Measurements from ENCODE around the gene ZCCHC24. TPM values are rescaled to one million over a fixed set of nuclear protein-coding genes. Genes with fewer than 3 reads are reported as not detected.

ZCCHC24 gene
- total RNA-seq, 2 donors from 2014 or later, result 14.0 to 19.8 TPM

DNA sequence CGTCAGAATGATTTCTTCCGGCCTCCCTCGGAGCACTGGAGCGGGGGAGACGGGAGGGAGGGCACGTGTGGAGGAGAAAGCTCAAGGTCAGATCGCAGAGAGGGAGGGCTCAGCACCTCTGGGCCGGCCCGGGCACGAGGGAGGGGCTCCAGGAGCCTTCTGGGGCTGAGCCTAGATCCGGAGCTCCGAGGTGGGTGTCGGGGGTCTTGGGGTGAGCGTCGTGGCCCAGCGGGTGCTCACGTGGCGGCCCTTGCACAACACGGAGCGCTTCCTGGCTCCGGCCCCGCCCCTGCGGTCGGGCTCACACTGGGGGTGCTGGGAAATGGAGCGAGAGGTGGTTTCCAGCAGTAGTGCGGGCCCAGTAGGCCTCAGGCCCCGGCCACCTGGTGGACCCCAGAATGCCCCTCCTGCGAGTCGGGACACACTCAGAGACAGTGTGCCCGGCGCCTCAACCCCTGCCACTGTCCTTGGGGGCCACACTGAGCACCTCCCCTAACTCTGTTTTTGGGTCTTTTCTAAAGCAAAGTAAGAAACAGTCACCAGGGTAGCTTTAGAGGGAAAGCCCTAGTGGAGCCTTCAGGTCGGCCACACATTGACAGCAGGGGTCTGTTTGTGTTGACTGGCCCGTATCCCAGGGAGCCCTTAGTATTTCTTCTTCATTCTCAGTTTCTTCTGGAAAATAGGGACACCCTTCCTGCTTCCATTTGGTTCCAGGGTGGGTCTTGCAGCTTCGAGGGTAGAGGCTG, 97.4 kb downstream of the ZCCHC24 start:
- peak overlapping the region; percentile 52 to 74 for H3K4me3 ChIP-seq
- no peaks in the 10 kb centered on the region for H3K9me3 ChIP-seq
- WGBS, 2 donors, result 2 to 26% methylated on average over 7 to 34 of the region's 34 CpGs
- H3K27ac ChIP-seq, result peak overlapping the region; percentile 93 to 98 (median 97)
- peaks cover 76% of the 10 kb centered on the region for H3K4me1 ChIP-seq
- intact Hi-C loops (cut with DNase I), result no loop called here
- DNase-seq, result peak; percentile 69 to 79 (median 74)
- ATAC-seq, result peak; percentile 47
- H3K36me3 ChIP-seq (replicated peaks in 1 of 2; ENCODE audit: insufficient read depth in 1 of 2, low read depth in 2 of 2), result peaks cover 0 to 16% of the 10 kb centered on the region in 2 donors
- no peaks in the 10 kb centered on the region for H3K27me3 ChIP-seq
- no peak for TF ChIP-seq POLR2A (IDR thresholded peaks at IDR 0.05)
- TF ChIP-seq, protein P1, sequence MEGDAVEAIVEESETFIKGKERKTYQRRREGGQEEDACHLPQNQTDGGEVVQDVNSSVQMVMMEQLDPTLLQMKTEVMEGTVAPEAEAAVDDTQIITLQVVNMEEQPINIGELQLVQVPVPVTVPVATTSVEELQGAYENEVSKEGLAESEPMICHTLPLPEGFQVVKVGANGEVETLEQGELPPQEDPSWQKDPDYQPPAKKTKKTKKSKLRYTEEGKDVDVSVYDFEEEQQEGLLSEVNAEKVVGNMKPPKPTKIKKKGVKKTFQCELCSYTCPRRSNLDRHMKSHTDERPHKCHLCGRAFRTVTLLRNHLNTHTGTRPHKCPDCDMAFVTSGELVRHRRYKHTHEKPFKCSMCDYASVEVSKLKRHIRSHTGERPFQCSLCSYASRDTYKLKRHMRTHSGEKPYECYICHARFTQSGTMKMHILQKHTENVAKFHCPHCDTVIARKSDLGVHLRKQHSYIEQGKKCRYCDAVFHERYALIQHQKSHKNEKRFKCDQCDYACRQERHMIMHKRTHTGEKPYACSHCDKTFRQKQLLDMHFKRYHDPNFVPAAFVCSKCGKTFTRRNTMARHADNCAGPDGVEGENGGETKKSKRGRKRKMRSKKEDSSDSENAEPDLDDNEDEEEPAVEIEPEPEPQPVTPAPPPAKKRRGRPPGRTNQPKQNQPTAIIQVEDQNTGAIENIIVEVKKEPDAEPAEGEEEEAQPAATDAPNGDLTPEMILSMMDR (IDR thresholded peaks at IDR 0.05), result no peak

DNA sequence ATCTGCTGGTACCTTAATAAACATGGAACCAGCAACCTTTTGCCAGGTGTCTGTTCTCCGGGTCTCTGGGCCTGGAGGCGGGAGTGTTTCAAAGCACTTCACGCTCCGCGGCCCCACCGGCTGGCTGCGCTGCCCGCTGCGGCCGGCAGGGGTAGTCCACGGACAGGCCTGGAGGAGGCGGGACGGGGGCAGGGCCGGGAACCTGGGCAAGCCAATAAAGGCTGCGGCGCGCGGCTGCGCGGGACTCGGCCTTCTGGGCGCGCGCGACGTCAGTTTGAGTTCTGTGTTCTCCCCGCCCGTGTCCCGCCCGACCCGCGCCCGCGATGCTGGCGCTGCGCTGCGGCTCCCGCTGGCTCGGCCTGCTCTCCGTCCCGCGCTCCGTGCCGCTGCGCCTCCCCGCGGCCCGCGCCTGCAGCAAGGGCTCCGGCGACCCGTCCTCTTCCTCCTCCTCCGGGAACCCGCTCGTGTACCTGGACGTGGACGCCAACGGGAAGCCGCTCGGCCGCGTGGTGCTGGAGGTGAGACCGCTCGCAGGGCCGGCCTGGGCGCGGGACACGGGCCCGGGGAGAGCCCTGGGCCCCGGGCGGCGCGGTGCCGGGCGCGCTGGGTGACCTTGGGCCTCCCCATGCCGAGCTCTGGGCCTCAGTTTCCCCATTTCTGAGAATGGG, 98.1 kb downstream of the ZCCHC24 start, which contains the start of gene PPIF:
Gene PPIF (plus strand): TSS at position 244 of the 668 bp plus-strand sequence. CDS start 80 bp downstream, at position 324.
- intact Hi-C loops (cut with DNase I), result no loop called here
- DNase-seq (peak; percentile 95 to 97 (median 96)), ATAC-seq (peak; percentile 82)
- WGBS, 2 donors, result 0% methylated on average over 36 to 77 of the region's 77 CpGs
- H3K9me3 ChIP-seq, result no peaks in the 10 kb centered on the region
- H3K36me3 ChIP-seq (replicated peaks in 1 of 2; ENCODE audit: insufficient read depth in 1 of 2, low read depth in 2 of 2), result peaks cover 0 to 16% of the 10 kb centered on the region in 2 donors
- no peaks in the 10 kb centered on the region for H3K27me3 ChIP-seq
- H3K4me1 ChIP-seq, result peaks cover 83% of the 10 kb centered on the region
- peak; percentile 80 to 93 (median 85) for TF ChIP-seq POLR2A (IDR thresholded peaks at IDR 0.05)
- TF ChIP-seq, protein P1 (IDR thresholded peaks at IDR 0.05), result peak; percentile 94 to 99 (median 98)
- peak within 1 kb of the TSS; percentile 93 to 98 (median 97) for H3K27ac ChIP-seq
- peak within 1 kb of the TSS; percentile 52 to 74 for H3K4me3 ChIP-seq

DNA sequence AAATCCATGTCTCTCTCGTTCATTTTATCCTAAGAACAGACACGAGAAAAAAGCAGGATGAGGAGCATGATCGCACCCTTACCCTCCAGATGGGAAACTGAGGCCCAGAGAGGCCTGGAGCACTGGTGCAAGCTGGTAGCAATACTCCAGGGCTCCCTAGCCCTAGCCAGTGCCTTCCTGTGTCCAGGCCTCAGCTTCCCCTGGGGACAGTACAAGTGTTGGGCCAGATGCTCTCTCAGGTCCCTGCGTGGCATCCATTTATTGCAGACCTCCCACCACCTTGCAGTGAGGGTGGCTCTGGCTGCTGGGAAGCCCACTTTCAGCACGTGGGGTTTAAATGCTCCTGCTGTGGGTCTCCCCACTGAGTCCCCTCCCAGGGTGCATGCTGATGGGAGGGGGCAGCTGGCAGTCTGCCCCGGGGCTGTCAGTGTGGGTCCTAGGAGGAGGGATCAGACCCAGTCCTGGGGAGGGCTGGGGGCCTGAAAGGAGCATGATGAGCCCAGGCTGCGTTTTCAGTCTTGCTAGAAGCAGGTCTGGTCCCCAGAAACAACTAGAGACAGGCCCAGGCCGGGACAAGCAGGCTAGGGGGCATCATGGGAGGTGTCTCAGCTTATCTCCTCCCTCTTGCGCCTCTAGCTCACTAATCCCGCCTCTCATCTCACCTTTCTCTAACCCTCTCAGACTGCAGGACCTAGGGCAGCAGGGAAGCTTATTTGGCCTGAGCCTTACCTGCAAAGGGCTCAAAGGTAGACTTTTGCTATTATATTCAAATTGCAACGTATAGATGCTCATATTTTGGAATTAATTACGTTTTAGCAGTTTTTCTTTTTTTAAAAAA, 98.8 kb downstream of the ZCCHC24 start:
- intact Hi-C loops (cut with DNase I), result no loop called here
- Histone ChIP-seq H3K4me1 (peaks cover 90% of the 10 kb centered on the region), H3K27me3 (no peaks in the 10 kb centered on the region), H3K27ac (peak overlapping the region in 3 of 4 donors; percentile 97 to 98 (median 97)), H3K4me3 (no peak overlapping the region), H3K9me3 (no peaks in the 10 kb centered on the region), H3K36me3 (replicated peaks in 1 of 2; ENCODE audit: insufficient read depth in 1 of 2, low read depth in 2 of 2) (peaks cover 0 to 11% of the 10 kb centered on the region in 2 donors)
- TF ChIP-seq POLR2A (IDR thresholded peaks at IDR 0.05), result no peak
- DNase-seq (peak in 1 of 4 donors; percentile 29), ATAC-seq (no peak)
- WGBS, 2 donors, result 48 to 53% methylated on average over 11 of the region's 12 CpGs

DNA sequence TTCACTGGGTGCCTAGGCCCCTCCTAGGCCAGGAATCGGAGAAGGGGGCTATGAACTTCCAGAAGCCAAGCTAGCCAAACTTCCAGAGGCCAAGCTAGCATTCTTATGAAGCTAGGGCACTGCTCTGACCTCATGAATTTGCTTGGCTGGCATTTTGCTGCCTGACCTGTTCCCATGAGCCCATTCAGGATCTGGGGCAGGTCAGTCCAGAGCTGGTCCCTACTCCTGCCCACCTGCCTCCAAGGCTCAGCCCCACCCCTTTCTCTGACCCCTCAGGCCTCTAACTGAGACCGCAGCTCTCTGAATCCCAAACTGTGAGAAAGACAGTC, 99.4 kb downstream of the ZCCHC24 start:
- 90 to 92% methylated on average over 1 to 2 of the region's 2 CpGs for WGBS, 2 donors
- ATAC-seq, result no peak
- H3K36me3 ChIP-seq (replicated peaks in 1 of 2; ENCODE audit: insufficient read depth in 1 of 2, low read depth in 2 of 2), result peaks cover 0 to 8% of the 10 kb centered on the region in 2 donors
- DNase-seq, result no peak
- H3K9me3 ChIP-seq, result no peaks in the 10 kb centered on the region
- TF ChIP-seq, protein P1 (IDR thresholded peaks at IDR 0.05), result no peak
- H3K4me3 ChIP-seq, result no peak overlapping the region
- H3K27me3 ChIP-seq, result no peaks in the 10 kb centered on the region
- intact Hi-C loops (cut with DNase I), result no loop called here
- peak overlapping the region in 3 of 4 donors; percentile 79 to 98 (median 97) for H3K27ac ChIP-seq
- peaks cover 96% of the 10 kb centered on the region for H3K4me1 ChIP-seq
